Stimulated activated CD8-positive, alpha-beta memory T cell treated with anti-CD3 and anti-CD28 coated beads, Interleukin-12 subunit alpha, Interleukin-12 subunit beta, amount 100 ng/mL, for 1 hour (primary cell): ENCODE measurements around the gene DSG4.

Experiments
- DNase-seq: peaks from one replicate; pipeline ENCODE4 v3.0.0-alpha.2; 2020; ENCODE audit warnings: low read depth

Gene DSG4

DNA sequence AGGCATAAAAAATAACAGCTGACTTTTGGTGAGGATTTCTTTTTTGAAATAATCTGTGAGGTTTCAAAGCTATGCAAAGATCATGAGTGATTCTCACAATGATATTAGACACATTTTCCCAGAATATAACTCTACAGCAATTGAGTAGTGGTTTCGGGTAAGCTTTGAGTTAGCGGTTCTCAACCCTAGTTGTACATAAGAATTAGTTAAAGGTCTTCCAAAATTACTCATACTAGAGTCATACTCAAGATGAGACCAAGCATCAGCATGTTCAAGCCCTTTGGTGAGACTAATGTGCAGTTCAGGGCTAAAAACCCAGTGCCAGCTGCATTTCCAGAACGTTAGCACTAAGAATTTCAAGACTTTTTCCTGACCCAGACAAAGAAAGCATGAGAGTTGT lies 31.1 kb downstream of the DSG4 start:
- no peak for DNase-seq

GRCh38 chr18:31409276-31409675 lies 32.7 kb downstream of the DSG4 start:
- DNase-seq: no peak

DNA sequence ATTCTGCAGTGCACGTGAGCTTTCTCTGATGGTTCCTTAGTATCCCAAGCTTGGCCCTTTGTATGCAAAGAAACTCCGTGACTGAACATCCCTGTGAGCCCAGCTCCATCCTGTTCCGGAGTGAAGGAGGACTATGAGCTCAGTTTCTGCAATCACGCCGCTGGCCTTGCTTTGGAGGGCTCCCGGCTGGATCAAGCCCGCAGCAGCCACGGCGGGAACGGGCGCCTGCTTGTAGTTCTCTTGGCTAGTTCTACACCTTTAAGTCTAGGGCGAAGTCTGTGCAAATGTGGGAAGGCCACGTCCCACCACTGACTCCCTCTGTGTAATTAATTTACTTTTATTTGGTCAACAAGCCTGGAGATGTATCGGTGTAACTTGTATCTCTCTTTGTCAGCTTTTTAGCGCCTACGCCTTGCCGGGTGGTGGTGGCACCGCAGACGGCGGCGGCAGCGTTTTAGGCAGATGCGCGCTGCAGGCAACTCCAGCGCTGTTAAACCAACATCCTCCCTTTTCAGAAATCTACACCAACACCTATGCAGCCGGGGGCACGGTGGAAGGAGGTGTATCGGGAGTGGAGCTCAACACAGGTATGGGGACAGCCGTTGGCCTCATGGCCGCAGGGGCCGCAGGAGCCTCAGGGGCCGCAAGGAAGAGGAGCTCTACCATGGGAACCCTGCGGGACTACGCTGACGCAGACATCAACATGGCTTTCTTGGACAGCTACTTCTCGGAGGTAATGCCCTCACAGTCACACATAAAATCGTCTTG lies 34.3 kb downstream of the DSG4 start:
- DNase-seq: no peak

GRCh38 chr18:31413137-31413536 lies 36.6 kb downstream of the DSG4 start:
- no peak for DNase-seq

- no peak for DNase-seq
These were observed 41.3 kb downstream of the DSG4 start for GRCh38 chr18:31417850-31418249.

DNA sequence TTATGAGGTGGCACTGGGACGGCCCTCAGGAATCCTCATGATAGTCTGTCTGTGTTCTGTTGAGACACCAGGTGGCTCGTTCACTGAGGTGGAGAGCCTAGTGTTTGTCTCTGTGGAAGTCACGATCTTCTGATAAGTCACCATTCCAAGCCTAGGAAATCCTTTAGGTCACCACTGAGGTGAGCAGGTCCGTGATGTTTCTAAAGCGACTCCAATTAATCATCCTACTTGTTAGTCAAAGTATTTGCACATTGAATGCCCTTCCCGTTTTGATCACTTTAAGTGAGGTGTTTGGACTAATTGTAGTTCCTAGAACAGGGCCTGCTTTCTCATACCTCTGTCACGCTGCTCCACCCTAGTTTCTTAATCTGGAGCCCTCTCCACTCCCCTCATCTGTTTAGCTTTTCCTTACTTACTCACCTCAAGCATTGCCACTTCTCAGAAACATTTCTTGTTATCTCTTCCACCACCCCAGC lies 42.9 kb downstream of the DSG4 start:
- no peak for DNase-seq

DNA sequence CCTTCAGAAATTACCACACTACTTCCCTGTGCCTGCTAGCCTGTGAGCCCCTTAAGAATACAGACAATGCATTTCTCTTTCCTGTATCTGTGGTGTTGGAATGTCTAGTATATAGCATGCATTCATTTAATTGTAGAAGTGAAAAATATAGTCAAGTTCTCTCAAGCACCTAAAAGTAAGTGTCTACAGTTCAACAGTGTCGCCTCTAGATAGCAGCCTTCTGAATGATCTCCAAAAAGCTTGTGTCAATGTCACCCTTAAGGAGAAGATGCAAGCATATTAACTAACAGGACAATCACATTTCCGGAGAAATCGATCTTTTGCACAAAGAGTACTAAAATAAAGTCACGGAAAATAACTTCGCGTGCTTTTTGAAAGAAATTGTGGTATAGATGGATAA lies 43.5 kb downstream of the DSG4 start:
- no peak for DNase-seq

- DNase-seq: no peak
These were observed 43.9 kb downstream of the DSG4 start for GRCh38 chr18:31420524-31420923.

DNA sequence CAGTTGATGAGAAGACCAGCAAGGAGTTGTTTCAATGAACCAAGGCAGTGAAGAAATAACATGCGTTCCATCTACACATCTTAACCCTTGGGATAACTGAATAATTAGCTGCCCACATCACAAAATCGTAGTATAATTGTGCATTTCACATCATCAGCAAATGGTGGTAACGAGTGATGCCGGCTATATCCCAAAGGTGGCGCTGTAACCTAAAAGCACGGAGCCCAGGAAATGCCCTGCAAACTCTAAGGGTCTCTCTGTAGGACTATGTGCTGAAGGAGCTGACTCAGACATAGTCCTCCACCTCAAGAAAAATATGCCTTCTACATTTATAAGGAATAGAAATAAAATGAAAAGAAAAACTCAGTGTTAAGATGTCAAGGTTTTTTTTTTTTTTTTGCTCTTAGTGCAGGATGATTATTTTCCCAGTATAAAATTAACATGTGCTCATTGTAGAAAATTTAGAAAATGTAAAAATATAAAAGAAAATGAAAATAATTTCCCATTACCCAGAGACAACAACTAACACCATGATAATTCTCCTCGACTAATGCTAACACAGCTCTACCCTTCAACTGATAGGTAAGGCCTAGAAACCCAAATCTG lies 47.9 kb downstream of the DSG4 start:
- DNase-seq: no peak

GRCh38 chr18:31426021-31426420 lies 49.4 kb downstream of the DSG4 start:
- DNase-seq: no peak

GRCh38 chr18:31426871-31427406 lies 50.4 kb downstream of the DSG4 start:
- DNase-seq: no peak

GRCh38 chr18:31428211-31428610 lies 51.6 kb downstream of the DSG4 start:
- no peak for DNase-seq

DNA sequence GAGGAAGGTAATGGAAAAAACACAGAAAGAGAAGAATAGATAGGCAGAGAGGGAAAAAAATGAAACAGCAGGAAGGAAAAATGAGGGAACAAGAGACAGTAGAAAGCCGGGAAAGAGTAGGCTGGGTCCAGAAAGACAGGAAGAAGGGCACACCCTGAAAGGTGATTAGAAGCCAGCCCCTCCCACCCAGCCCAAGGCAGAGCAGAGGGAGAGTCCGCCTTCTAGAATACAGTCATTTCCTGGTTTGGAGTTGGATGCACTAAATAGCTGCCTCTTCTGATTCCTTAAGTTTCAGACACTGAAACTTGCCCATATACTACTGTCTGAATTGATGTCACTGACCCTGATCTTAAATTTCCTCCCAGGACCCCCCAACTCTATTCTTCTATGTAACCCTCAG lies 53.0 kb downstream of the DSG4 start:
- no peak for DNase-seq

DNA sequence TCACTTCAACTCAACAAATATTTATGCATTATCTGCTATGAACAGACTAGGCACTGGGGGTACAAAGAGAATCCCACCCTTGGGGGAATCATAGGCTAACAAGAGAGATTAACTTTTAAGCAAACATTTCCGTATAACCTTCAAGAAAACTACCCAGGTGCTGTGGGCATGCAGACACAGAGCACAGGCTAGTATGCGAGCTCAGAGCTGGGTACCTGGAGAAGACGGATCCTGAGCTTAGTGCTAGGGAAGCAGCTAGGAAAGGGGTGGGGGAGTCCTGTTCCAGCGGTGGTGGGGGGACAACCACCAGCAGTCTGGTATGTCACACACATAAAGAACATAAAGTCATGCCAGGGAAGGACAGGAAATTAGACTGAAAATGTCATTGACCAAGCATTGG lies 53.5 kb downstream of the DSG4 start:
- DNase-seq: no peak

DNA sequence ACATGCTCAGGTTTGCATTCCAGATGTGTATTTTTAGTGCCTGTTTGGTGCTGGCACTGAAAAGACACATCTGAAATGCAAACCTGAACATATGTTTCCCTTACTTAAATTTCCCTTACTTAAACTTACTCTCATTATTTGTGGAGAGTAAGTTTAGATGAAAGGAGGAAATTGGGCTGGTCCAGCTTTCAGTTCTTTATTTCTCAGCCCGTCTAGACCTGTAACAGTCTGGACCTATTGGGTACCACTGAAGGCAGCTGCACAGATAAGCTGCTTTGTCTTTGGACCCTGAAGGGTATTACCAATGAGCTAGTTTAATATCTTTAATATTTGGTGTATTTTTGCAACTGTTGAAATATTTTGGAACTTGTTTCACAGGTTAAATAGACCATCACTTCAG lies 54.0 kb downstream of the DSG4 start:
- DNase-seq: no peak

- no peak for DNase-seq
These were observed 55.7 kb downstream of the DSG4 start for GRCh38 chr18:31432316-31432715.

- no peak for DNase-seq
These were observed 60.2 kb downstream of the DSG4 start for GRCh38 chr18:31436825-31437224.

GRCh38 chr18:31438402-31438801 lies 61.8 kb downstream of the DSG4 start:
- no peak for DNase-seq

DNA sequence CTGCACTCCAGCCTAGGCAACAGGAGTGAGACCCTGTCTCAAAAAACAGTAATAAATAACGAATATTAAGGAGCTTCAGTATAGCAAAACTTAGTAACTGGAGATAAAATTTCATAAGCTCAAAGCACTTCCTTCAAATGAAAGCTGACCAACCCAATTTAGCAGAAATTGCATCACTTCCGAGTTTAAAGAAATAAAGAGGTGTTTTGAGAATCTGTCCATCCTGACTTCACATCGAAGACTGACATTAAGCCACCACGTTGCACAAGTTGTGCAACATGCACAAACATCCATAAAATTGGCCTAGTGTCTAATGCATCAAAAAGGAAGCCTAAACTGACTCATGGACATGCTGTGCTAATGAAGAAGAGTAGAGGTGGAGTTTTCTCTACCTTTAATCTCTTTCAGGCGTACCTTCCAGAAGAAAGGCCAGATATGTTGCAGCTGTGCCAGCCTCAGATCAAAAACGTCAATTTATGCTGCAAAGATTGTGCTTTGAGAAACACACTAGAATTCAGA lies 63.3 kb downstream of the DSG4 start:
- DNase-seq: no peak

GRCh38 chr18:31440787-31441186 lies 64.2 kb downstream of the DSG4 start:
- no peak for DNase-seq

GRCh38 chr18:31441493-31441892 lies 64.9 kb downstream of the DSG4 start:
- DNase-seq: no peak

GRCh38 chr18:31444142-31444541 lies 67.6 kb downstream of the DSG4 start:
- DNase-seq: no peak

DNA sequence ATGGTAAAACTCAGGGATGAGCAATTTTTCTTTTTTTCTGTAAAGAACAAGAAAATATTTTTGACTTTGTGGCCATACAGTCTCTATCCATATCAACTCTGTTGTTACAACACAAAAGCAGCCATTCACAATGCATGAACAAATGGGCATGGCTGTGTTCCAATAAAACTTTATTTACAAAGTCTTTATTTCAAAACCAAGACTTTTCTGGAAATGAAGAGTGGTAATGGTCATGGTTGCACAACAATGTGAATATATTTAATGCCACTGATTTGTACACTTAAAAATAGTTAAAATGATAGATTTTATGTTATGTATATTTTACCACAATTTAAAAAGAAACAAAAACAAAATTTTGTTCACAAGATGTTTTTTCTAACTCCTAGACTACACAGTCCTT lies 69.3 kb downstream of the DSG4 start:
- DNase-seq: no peak
